ENCODE data around the gene PML.

GRCh38 chr15:74038707-74039655 lies 44.5 kb downstream of the PML start:
- TF ChIP-seq CREB1 (IDR thresholded peaks at IDR 0.05): no peak
- no peak for TF ChIP-seq CREB1 (CRISPR knock-in tag; IDR thresholded peaks at IDR 0.05)
- TF ChIP-seq MCM7 (IDR thresholded peaks at IDR 0.05): no peak
- no peak for TF ChIP-seq HCFC1 (IDR thresholded peaks at IDR 0.05; ENCODE audit: low read depth, low read length)
- no peak for TF ChIP-seq POLR2B (IDR thresholded peaks at IDR 0.05; ENCODE audit: low read depth, partially characterized antibody)
- no peak for TF ChIP-seq LCOR (CRISPR knock-in tag; IDR thresholded peaks at IDR 0.05)
- TF ChIP-seq MAFK (IDR thresholded peaks at IDR 0.05; ENCODE audit: low read length): no peak

Data from K562 (cell line).